Lower leg skin (tissue), 3 donors: ENCODE results near the gene TCTN1.

Experiments used
- CTCF ChIP-seq, 3 donors: fragments of 450-650 bp; IDR thresholded peaks; one replicate each; pipeline ENCODE4 v1.5.1; 2016; ENCODE audit warnings: antibody characterized with exemption in 3 of 3, mild to moderate bottlenecking in 3 of 3, moderate library complexity in 2 of 3
- POLR2A ChIP-seq, 2 donors: fragments of 450-650 bp; IDR thresholded peaks; one replicate each; pipeline ENCODE4 v1.6.1; 2016 to 2017; ENCODE audit warnings: antibody characterized with exemption in 2 of 2, mild to moderate bottlenecking in 1 of 2, moderate library complexity in 1 of 2

DNA sequence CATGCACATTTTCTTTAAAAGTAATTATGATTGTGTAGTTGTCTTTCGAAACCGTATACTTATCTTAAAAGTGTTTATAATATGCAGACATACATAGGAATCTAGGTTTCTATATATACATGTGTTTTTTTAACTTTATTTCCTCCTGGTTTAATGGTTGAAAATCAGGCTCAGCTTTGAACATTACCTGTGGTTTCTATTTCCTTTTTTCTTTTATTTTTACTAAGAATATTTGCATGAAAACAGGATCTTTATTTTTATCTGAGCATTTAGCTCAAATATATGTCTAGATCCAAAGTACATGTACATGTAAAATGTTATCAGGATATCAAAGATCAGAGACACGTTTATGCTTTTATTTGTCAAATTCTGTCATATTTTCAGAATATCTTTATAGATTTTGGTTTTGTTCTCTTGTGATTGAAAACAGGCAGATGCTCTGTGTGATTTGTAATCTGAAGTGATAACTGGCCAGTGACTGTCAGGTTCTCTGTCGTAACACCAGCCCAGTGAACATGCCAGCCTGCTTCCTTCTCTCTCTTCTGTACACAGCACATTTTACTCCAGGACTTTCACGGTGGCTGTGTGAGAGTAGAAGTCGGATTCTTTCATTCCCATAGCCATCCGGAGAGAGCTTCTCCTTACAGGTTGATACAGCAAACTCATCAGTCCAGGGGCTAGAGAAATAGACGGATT lies 13.7 kb downstream of the TCTN1 start:
- TF ChIP-seq CTCF (IDR thresholded peaks at IDR 0.05) (no peak), POLR2A (IDR thresholded peaks at IDR 0.05) (no peak)
